LNCAP (cell line): Measurements from ENCODE around the gene DENND2C.

ENCODE experiments used
- TF ChIP-seq, protein P1 (sequence below): fragments of 450-650 bp; IDR thresholded peaks from 2 replicates; pipeline ENCODE4 v1.5.1; 2017; ENCODE audit warnings: mild to moderate bottlenecking

Gene DENND2C

DNA sequence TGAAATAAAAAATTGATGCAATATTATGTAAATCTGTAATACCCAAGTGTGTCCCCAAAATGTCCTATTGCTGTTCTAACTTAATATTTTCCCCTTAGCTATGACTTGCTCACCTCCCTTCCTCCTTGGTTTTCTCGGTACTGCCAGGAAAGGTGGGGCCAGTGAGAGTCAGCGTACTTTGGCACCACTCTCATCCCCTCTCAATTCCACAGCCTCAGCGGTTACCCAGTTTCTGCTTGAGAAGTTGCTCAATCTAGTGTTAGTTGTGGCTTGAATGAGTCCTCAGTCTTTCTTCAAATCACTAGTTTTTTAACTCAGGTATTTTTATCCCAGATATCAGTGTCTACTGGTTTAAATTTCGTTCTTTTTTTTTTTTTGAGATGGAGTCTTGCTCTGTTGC is 120.7 kb downstream of the DENND2C start:
- TF ChIP-seq, protein P1, sequence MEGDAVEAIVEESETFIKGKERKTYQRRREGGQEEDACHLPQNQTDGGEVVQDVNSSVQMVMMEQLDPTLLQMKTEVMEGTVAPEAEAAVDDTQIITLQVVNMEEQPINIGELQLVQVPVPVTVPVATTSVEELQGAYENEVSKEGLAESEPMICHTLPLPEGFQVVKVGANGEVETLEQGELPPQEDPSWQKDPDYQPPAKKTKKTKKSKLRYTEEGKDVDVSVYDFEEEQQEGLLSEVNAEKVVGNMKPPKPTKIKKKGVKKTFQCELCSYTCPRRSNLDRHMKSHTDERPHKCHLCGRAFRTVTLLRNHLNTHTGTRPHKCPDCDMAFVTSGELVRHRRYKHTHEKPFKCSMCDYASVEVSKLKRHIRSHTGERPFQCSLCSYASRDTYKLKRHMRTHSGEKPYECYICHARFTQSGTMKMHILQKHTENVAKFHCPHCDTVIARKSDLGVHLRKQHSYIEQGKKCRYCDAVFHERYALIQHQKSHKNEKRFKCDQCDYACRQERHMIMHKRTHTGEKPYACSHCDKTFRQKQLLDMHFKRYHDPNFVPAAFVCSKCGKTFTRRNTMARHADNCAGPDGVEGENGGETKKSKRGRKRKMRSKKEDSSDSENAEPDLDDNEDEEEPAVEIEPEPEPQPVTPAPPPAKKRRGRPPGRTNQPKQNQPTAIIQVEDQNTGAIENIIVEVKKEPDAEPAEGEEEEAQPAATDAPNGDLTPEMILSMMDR, result no peak

- TF ChIP-seq, protein P1, result no peak
These were observed 122.8 kb downstream of the DENND2C start for GRCh38 chr1:114547076-114547475.

DNA sequence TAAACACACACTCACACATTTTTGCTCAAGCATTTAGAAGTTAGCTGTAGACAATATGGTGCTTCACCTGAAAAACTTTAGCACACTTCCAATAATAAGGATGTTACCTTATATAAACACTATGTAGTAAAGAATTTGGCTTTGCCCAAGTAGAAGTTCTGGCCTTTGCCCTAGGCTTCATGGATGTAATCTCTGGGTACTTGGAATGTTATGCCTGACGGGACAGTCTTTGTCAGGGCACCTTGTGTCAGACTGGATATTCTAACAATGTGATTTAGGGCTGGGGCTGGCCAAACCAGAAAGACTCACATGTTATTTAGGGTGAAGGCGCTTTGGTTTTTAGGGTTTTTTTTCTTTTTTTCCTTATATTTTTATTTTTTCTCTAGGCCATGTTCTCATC is 124.1 kb downstream of the DENND2C start:
- TF ChIP-seq, protein P1, result no peak

- TF ChIP-seq, protein P1, result no peak
These were observed 124.5 kb downstream of the DENND2C start for GRCh38 chr1:114545315-114545714.

DNA sequence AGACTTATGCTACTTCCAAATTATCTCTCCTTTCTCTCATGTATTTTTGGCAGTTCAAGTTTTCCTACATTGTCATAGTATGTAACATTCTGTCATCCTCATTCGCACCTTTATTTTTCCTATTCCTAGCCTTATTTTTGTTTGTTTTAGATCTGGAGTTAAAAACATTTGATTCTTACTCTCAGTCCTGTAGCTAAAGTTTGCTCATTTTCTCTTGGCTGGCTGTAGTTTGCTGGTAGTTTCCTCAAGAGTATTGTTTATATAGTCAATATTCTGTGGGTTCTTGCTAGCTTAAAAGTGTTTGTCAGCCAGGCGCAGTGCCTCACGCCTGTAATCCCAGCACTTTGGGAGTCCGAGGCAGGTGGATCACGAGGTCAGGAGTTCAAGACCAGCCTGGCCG is 129.0 kb downstream of the DENND2C start:
- TF ChIP-seq, protein P1, result no peak

DNA sequence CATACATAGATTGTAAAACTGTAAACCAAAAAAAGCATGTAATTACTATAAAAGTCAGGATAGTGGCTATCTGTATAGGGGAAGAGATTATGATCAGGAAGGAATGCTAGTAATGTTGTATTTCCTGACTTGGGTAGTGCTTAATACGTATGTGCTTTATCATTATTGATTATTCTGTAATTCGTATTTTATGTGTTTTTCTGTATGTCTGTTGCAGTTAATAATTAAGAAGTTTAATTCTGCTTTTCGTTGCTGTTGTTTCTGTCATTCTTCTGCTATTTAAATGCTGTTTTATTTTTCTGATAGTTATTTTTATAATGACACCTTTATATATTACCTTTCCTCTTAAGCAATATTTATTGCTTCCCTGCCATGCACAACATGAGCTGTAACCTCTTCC is 129.6 kb downstream of the DENND2C start:
- TF ChIP-seq, protein P1, result no peak

DNA sequence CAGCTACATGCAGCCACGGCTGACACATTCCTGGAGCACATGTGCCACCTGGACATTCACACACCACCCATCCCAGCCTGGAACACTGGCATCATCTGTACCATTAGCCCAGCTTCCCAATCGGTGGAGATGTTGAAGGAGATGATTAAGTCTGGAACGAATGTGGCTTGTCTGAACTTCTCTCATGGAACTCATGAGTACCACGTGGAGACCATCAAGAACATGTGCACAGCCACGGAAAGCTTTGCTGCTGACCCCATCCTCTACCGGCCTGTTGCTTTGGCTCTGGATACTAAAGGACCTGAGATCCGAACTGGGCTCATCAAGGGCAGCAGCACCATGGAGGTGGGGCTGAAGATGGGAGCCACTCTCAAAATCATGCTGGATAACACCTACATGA is 133.8 kb downstream of the DENND2C start:
- TF ChIP-seq, protein P1, result no peak

DNA sequence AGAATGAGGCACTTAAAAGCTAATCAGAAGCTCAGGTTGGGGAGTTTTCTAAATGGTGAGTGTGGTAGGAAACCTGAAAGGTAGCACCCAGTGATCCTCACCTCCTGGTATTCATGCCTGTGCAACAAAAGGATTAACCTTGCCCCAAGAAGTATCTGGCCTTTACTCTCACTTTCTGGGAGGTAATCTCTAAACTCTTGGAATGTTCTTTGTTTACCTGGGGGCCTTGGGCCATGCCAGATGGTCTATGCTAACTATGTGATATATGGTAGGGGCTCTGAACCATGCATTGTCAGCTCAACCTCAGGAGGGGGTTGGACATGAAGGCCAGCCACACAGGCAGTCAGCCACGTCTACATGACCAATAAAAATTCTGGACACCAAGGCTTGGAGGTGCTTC is 134.4 kb downstream of the DENND2C start:
- TF ChIP-seq, protein P1, result no peak
